Activated CD4-positive, alpha-beta T cell treated with anti-CD3 and anti-CD28 coated beads for 24 hours (primary cell): Measurements from ENCODE around the gene RNASE9.
"Not testable (repeated sequence)": the region's sequence is repeated elsewhere in the genome, so short reads cannot be mapped to it uniquely, and the experiment has no call there.

Source experiments
- DNase-seq, 2 donors: peaks; one replicate each; pipeline ENCODE4 v3.0.0-alpha.2; 2020; ENCODE audit warnings: low read depth in 2 of 2

Gene RNASE9

GRCh38 chr14:20516921-20517320, 43.9 kb downstream of the RNASE9 start:
- DNase-seq: no peak

- DNase-seq: no peak
Measured at GRCh38 chr14:20515846-20516245, 45.0 kb downstream of the RNASE9 start.

- DNase-seq: no peak
Measured at GRCh38 chr14:20512177-20512905, 48.5 kb downstream of the RNASE9 start.

GRCh38 chr14:20508367-20508766, 52.5 kb downstream of the RNASE9 start:
- no peak for DNase-seq

GRCh38 chr14:20507537-20507936, 53.3 kb downstream of the RNASE9 start:
- not testable (repeated sequence) for DNase-seq

- DNase-seq: not testable (repeated sequence)
Measured at GRCh38 chr14:20506752-20507151, 54.1 kb downstream of the RNASE9 start.

- DNase-seq: not testable (repeated sequence)
Measured at GRCh38 chr14:20506276-20506675, 54.6 kb downstream of the RNASE9 start.
